Thymus (tissue), 11 donors: ENCODE results near the gene MACROD2. TPM values are rescaled to one million over a fixed set of nuclear protein-coding genes. Genes with fewer than 3 reads are reported as not detected.

ENCODE experiments used
- DNase-seq, 9 donors: peaks; one replicate each; pipeline ENCODE4 v3.0.0-alpha.2; 2013; ENCODE audit warnings: low spot score in 9 of 9, low read depth in 6 of 9, missing footprints in 1 of 9
- H3K27ac ChIP-seq, 2 donors: one replicate each; pipeline ENCODE4 v1.5.1; 2013; ENCODE audit warnings: control low read depth in 1 of 2, low read depth in 1 of 2, low read length in 1 of 2, mild to moderate bottlenecking in 1 of 2, moderate library complexity in 1 of 2
- H3K27me3 ChIP-seq, 2 donors: one replicate each; pipeline ENCODE4 v1.5.1; 2013; ENCODE audit warnings: low read length in 1 of 2; ENCODE audit not compliant: control insufficient read depth in 2 of 2, insufficient read depth in 1 of 2
- H3K36me3 ChIP-seq, 2 donors: one replicate each; pipeline ENCODE4 v1.5.1; 2013; ENCODE audit warnings: low read length in 1 of 2, mild to moderate bottlenecking in 1 of 2, moderate library complexity in 1 of 2; ENCODE audit not compliant: control insufficient read depth in 2 of 2, insufficient read depth in 2 of 2
- H3K4me1 ChIP-seq, 2 donors: one replicate each; pipeline ENCODE4 v1.5.1; 2013; ENCODE audit warnings: low read length in 2 of 2; ENCODE audit not compliant: control insufficient read depth in 2 of 2, insufficient read depth in 2 of 2
- H3K4me3 ChIP-seq, 2 donors: one replicate each; pipeline ENCODE4 v1.5.1; 2013; ENCODE audit warnings: low read length in 2 of 2, control low read depth in 1 of 2, mild to moderate bottlenecking in 1 of 2
- H3K9me3 ChIP-seq, 2 donors: one replicate each; pipeline ENCODE4 v1.5.1; 2013; ENCODE audit warnings: low read length in 1 of 2, mild to moderate bottlenecking in 1 of 2; ENCODE audit not compliant: control insufficient read depth in 2 of 2, insufficient read depth in 1 of 2
- WGBS: extraction: QIAGEN DNeasy Blood & Tissue Kit; methylation state at CpG from one replicate; pipeline ENCODE4 v1.1.7; 2013; 5-methylcytosine and 5-hydroxymethylcytosine counted together
- polyA plus RNA-seq: library from polyadenylated mRNA; stranded (reverse); fragments of 200-250 nt; gene quantifications from one replicate; pipeline ENCODE4 v1.2.3, GENCODE V29; 2013
- total RNA-seq: library from RNA; stranded (reverse); fragments of 120-200 nt; gene quantifications from one replicate; pipeline ENCODE4 v1.2.4, GENCODE V29; 2013
- donor health status: healthy.

MACROD2 gene
- total and polyA plus RNA-seq, 2 donors, result 1.6 to 4.2 TPM

DNA sequence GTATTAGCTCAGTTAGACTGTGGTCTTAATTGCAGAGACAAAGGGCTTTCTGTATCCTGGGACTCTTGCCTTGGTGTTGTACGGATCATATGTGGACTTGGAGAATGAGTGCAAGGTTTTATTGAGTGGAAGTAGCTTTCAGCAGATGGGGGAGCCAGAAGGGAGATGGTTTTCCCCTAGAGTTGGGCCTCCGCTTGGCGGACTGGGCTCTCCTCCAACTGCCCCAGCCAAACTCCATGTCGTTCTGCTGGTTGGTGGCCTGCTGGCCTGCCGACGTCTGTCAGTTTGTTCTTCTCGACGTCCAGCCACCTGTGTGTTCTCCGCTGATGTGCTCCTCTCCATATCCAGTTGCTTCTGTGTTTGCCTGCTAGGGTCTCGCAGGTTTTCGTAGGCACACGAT is 531.6 kb downstream of the MACROD2 start:
- Histone ChIP-seq H3K9me3 (no peaks in the 10 kb centered on the region), H3K4me3 (no peak overlapping the region), H3K27me3 (no peaks in the 10 kb centered on the region), H3K4me1 (no peaks in the 10 kb centered on the region), H3K36me3 (no peaks in the 10 kb centered on the region), H3K27ac (no peak overlapping the region)
- 97% methylated on average over 12 of the region's 12 CpGs for WGBS
- DNase-seq, result no peak

DNA sequence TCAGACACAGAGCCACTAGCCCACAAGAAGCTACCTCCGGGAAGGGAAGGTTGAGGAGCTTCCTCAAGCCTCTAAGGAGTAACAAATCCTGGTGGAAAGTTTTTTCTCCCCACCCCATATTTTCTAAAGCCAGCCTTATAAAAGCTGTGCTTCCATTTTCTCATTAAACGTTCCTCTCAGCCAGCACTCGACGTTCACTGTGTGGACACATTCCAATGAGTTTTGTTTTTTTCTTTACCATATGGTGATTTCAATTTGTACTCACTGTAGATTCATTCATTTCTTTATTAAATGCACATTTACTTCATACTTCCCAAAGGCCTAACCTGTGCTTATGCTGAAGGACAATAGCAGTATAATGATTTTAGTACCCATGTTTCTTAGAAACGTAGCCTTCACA is 536.5 kb downstream of the MACROD2 start:
- H3K4me1 ChIP-seq, result no peaks in the 10 kb centered on the region
- H3K27ac ChIP-seq, result no peak overlapping the region
- no peak for DNase-seq
- H3K27me3 ChIP-seq, result no peaks in the 10 kb centered on the region
- WGBS, result 95% methylated on average over 5 of the region's 5 CpGs
- H3K9me3 ChIP-seq, result no peaks in the 10 kb centered on the region
- H3K4me3 ChIP-seq, result no peak overlapping the region
- no peaks in the 10 kb centered on the region for H3K36me3 ChIP-seq

DNA sequence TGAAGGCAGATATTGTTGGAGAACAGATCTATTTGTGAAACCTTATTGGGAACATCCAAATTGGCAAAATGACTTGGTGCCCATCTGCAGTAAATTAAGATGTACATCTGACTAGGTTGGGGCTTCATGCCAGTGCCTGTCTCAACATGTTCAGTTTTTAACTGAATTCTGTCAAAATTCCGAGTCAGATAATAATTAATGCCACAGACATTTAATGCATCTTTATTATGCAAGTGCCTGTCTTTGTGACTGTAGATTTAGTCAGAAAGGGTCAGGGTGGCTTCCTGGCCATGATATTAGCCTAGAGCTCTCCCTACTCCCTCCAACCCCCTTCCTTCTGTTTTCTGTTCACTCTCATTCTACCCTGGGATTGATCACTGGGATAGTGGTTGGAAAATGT is 541.4 kb downstream of the MACROD2 start:
- no peaks in the 10 kb centered on the region for H3K27me3 ChIP-seq
- no peak overlapping the region for H3K4me3 ChIP-seq
- H3K4me1 ChIP-seq, result no peaks in the 10 kb centered on the region
- H3K36me3 ChIP-seq, result no peaks in the 10 kb centered on the region
- WGBS, result 93% methylated on average over 1 of the region's 1 CpG
- H3K27ac ChIP-seq, result no peak overlapping the region
- no peaks in the 10 kb centered on the region for H3K9me3 ChIP-seq
- no peak for DNase-seq

DNA sequence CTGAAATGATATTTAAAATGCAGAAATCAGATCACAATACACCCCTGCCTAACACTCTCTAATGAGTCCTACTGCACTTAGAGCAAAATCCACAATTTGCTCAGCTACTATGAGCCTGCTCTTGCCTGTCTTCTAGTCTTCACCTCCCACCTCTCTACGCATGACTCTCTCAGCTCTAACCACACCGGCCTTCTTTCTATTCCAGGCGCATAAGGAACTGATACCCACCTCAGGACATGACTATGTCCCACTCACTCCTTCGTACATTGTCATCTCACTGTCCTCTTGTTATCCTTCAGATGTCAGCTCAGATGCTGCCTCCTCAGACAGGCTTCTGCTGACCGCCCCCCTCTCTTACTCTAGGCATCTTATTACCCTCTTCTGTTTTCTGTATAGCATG is 543.1 kb downstream of the MACROD2 start:
- whole genome bisulfite sequencing, result 94% methylated on average over 5 of the region's 5 CpGs

DNA sequence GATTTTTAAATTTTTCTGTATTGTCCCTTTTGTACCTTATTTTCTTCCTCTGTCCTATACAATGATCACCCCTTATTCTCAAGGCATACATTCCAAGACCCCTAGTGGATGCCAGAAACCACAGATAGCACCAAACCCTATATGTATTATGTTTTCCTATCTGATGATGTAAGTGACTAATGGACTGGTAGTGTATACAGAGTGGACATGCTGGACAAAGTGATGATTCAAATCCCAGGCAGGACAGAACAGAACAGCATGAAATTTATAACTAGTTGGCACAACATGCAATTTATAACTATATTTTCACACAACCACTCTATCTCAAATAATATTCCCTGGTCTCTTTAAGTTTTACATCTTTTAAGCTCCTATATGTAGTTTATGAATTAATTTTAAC is 547.7 kb downstream of the MACROD2 start:
- Histone ChIP-seq H3K4me3 (no peak overlapping the region), H3K9me3 (no peaks in the 10 kb centered on the region), H3K27ac (no peak overlapping the region), H3K4me1 (no peaks in the 10 kb centered on the region), H3K27me3 (no peaks in the 10 kb centered on the region), H3K36me3 (no peaks in the 10 kb centered on the region)
- no peak for DNase-seq

More for the DNA sequence above, 543.1 kb downstream of the MACROD2 start:
- no peaks in the 10 kb centered on the region for H3K4me1 ChIP-seq
- no peak overlapping the region for H3K27ac ChIP-seq
- no peak for DNase-seq
- H3K4me3 ChIP-seq, result no peak overlapping the region
- H3K27me3 ChIP-seq, result no peaks in the 10 kb centered on the region
- H3K9me3 ChIP-seq, result no peaks in the 10 kb centered on the region
- H3K36me3 ChIP-seq, result no peaks in the 10 kb centered on the region

DNA sequence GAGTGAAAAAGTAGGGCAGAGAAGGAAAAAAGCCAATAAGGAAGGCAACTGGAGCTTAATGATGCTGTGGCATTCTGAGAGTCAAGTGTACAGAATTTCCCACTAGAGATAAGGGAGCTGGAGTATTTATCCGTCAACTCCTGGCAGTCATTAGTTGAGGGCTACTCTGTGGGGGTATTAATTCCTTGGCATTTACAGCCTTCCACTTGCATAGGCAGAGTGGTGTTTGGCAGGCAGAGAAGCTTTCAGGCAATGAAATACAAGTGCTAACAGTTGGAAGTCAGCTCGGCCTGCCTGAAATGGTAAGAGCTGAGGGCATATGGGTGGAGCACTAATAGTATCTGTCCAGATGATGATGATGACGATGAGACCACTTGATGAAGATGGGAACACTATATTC is 549.4 kb downstream of the MACROD2 start:
- H3K4me1 ChIP-seq, result no peaks in the 10 kb centered on the region
- WGBS, result 57% methylated on average over 3 of the region's 3 CpGs
- no peaks in the 10 kb centered on the region for H3K27me3 ChIP-seq
- H3K27ac ChIP-seq, result no peak overlapping the region
- no peaks in the 10 kb centered on the region for H3K9me3 ChIP-seq
- H3K4me3 ChIP-seq, result no peak overlapping the region
- DNase-seq, result no peak
- no peaks in the 10 kb centered on the region for H3K36me3 ChIP-seq

DNA sequence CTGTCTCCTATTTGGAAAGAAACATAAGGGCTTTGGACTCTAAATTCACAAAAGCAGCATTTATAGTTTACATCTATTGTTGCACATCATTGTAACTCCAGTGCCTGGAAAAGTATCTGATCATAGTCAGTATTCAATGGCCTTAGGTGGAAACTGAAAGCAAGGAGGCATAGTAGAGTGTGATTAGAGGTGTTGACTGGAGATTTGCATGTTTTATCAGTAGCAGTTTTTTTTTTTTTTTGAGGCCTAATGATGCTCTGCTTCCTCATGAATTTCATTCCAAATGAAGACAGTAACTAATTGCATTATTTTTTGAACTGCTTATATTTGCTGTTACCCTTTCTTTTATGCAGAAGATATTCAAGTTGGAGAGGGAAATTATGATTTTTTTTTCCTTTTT is 555.3 kb downstream of the MACROD2 start:
- H3K4me3 ChIP-seq, result no peak overlapping the region

DNA sequence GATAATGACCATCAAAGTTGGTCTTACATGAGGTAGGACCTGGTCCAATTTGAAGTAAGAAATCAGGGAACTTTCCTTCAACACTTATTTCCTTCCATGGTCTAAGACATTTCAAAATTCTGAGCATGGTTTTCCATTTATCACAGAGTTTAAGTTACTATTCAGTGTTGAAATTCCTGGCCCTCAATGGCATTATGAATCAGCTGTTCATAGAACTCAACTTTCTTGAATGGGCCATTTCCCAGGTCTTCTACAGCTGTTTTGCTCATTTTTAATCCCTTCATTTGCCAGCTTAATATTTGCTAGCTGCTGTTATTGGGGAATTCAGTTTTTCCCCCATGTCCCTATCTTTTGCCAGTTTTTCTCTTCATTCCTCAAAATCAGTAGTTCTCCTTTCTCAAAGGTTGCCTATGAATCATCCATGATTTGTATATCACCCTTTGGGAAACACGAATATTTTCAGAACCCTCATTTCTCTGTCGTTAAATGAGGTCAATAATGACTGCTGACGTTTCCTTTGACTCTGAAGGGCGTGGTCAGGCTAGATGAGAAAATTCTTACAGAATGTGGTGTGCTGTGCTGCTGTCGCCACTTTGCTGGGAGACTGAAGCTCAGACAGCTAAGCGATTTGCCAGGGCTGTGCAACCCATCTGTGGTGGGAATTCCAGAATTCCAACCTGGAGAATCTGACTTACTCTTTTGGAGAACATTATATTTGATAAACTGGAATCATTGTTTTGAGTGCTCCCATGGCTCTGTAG is 558.6 kb downstream of the MACROD2 start:
- H3K36me3 ChIP-seq, result no peaks in the 10 kb centered on the region
- WGBS, result 92% methylated on average over 6 of the region's 6 CpGs
- no peaks in the 10 kb centered on the region for H3K27me3 ChIP-seq
- no peaks in the 10 kb centered on the region for H3K9me3 ChIP-seq
- H3K27ac ChIP-seq, result no peak overlapping the region
- no peak for DNase-seq
- H3K4me3 ChIP-seq, result no peak overlapping the region
- H3K4me1 ChIP-seq, result no peaks in the 10 kb centered on the region

More for the DNA sequence above, 555.3 kb downstream of the MACROD2 start:
- Histone ChIP-seq H3K4me1 (no peaks in the 10 kb centered on the region), H3K36me3 (no peaks in the 10 kb centered on the region), H3K27me3 (no peaks in the 10 kb centered on the region), H3K27ac (no peak overlapping the region), H3K9me3 (no peaks in the 10 kb centered on the region)
- DNase-seq, result no peak

DNA sequence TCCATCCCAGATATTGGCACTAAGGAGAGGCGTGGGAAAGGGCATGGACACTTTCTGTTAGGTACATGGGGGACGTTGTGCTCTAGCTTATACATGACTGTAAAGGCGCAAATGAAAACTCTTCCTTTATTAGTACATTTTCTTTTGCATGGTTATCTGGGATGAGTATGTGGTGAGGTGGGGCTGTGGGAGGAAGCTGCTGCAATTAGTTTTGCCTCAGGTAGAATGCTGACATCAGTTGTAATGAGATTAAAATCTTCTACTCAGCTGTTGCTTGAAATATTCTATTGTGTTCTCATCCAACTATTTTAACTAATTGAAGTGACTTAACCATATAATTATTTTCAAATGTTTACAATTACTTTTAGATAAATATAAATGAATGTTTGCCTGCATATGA is 560.4 kb downstream of the MACROD2 start:
- no peaks in the 10 kb centered on the region for H3K27me3 ChIP-seq
- no peaks in the 10 kb centered on the region for H3K9me3 ChIP-seq
- H3K27ac ChIP-seq, result no peak overlapping the region
- no peaks in the 10 kb centered on the region for H3K36me3 ChIP-seq
- H3K4me3 ChIP-seq, result no peak overlapping the region
- WGBS, result 91% methylated on average over 3 of the region's 3 CpGs
- no peak for DNase-seq
- no peaks in the 10 kb centered on the region for H3K4me1 ChIP-seq
